Epithelial cell of proximal tubule (primary cell): Measurements from ENCODE around the gene PLXNC1. TPM values are rescaled to one million over a fixed set of nuclear protein-coding genes. Genes with fewer than 3 reads are reported as not detected.
A peak's percentile ranks its signal among the peaks of the same experiment; 100 is the strongest.

Experiments used
- DNase-seq: peaks from one replicate; pipeline ENCODE4 v3.0.0-alpha.2; 2011; ENCODE audit warnings: low read depth
- H3K4me3 ChIP-seq: 2 replicates; pipeline ENCODE4 v1.5.1; 2011; ENCODE audit warnings: low read depth, mild to moderate bottlenecking, low read length
- total RNA-seq: library from RNA; depleted of rRNA; stranded (reverse); fragments of >200 nt; gene quantifications from 2 replicates; pipeline ENCODE4 v1.2.3, GENCODE V29; 2015
- TF ChIP-seq, protein P1 (sequence below): conservative IDR thresholded peaks from 2 replicates; pipeline ENCODE4 v1.5.1; 2012; ENCODE audit warnings: low read depth, mild to moderate bottlenecking, low read length

The PLXNC1 gene
- 0.06 and 0.07 TPM in 2 replicates for total RNA-seq

DNA sequence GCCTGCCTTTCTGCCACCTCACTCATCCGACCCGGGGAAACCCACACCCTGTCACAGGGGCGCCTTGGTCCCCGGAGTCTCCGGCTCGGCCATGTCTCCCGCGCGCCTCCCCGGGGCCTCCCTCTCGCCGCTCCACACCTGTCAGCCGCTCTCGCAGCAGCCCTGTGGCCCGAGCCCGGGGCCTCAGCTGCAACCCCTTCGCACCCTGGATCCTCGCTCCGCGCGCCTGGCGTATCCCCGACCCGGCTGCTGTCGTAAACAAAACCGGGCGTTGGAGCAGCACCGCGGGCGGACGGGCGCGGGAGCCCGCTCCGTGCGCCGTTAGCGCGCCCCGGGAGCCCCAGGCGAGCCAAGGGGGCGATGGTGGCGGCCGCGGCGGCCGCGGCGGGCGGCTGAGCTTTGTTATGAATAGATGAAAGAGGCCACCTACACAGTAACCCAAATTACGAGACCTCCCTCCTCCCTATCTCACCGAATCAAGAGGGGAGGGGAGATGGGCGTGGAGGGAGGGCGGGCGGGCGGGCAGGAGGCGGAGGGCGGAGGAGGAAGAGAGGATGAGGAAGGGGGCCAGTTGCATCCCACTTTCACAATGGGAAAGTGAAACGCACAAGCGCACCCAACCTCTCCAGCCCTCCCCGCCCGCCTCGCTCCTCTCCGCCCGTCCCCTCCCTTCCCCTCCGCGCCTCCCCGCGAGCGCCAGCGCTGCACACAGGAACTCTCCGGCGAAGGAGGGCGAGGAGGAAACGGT, at the start of gene PLXNC1:
Gene PLXNC1, plus strand, starts transcription at position 587 of the 748 bp plus-strand sequence. CDS start 395 bp downstream, outside the sequence.
- H3K4me3 ChIP-seq = peak within 1 kb of the TSS; percentile 16
- no peak for DNase-seq
- TF ChIP-seq, protein P1, sequence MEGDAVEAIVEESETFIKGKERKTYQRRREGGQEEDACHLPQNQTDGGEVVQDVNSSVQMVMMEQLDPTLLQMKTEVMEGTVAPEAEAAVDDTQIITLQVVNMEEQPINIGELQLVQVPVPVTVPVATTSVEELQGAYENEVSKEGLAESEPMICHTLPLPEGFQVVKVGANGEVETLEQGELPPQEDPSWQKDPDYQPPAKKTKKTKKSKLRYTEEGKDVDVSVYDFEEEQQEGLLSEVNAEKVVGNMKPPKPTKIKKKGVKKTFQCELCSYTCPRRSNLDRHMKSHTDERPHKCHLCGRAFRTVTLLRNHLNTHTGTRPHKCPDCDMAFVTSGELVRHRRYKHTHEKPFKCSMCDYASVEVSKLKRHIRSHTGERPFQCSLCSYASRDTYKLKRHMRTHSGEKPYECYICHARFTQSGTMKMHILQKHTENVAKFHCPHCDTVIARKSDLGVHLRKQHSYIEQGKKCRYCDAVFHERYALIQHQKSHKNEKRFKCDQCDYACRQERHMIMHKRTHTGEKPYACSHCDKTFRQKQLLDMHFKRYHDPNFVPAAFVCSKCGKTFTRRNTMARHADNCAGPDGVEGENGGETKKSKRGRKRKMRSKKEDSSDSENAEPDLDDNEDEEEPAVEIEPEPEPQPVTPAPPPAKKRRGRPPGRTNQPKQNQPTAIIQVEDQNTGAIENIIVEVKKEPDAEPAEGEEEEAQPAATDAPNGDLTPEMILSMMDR = no peak

DNA sequence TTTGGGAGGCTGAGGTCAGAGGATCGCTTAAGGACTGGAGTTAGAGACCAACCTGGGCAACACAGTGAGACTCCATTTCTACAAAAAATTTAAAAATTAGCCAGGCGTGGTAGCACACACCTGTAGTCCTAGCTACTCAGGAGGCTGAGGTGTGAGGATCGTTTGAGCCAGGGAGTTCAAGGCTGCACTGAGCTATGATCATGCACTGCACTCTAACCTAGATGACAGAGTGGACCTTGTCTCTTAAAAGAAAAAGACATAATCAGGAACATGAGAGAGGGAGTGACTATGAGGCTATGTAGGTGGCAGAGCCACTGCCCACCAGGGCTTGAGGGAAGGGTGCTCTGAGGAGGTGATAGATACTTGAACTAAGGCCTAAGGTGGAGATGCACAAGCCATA, 49.2 kb upstream of the PLXNC1 start:
- no peak overlapping the region for H3K4me3 ChIP-seq
- TF ChIP-seq, protein P1 = no peak
- DNase-seq = no peak

DNA sequence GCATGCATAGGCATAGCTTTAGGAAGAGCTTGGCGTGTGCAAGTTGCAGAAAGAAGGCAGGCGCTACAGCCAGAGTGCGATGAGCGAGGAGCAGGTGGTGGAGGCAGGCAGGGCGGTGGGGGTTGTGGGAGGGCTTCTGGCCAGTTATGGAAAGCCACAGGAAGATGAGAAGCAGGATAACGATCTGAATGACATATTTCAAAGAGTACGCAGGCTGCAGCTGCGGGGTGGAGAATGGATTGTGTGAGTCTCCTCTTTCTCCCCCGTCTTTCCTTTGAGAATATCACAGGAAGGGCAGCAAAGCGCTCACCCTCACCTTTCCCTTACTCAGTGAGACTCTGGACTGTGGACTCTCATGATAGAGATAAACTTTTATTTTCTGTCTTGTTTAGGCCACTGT, 48.7 kb upstream of the PLXNC1 start:
- no peak overlapping the region for H3K4me3 ChIP-seq
- TF ChIP-seq, protein P1 = no peak
- DNase-seq = no peak

DNA sequence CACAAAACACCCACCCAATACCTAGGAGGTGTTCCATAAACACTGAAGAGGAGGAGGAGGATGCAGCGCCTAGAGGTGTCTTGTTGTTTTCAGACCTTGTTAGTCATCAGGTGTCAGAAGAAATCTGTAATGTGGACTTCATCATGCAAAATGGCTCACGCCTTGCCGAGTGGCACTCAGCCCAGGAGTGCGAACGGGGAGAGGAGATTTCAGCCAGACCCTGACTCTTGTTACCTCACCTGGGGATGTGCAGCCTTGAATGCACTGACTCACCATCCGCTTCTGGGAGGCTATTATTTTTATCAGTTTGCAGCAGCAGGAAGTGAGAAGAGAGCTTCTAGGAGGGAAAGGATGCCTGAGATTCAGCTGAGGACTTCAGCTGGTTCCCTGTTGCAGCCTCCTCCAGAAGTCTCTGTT, 48.2 kb upstream of the PLXNC1 start:
- no peak for DNase-seq
- no peak overlapping the region for H3K4me3 ChIP-seq
- TF ChIP-seq, protein P1 = no peak

DNA sequence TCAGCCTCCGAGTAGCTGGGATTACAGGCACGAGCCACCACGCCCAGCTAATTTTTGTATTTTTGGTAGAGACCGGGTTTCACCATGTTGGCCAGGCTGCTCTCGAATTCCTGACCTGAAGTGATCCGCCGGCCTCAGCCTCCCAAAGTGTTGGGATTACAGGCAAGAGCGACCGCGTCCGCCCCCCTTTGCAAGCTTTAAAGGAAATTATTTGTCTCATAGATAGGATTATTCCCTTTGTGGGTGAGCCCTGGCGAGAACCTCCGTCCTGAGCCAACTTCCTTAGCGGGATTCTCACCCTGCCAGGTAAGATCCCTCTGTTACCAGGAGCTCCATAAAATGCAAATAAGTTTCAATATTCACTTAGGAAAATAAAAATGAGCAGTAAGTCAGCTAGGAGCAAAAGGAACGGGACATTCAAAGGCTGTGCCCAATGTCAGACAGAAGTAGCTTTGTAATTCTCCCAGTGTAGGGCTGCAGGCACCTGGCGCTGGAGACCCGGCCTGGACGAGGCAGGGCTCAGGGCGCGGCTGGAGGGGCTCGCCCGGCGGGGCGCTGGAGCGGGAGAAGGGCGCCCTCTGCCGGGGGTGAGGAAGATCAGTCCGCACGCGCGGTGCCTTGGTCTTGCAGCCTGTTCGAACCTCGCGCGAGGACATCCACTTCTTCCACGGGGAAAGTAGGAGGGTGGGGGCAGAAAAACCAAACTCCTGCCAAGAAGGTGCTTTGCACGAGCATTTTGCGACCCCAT, 47.2 kb upstream of the PLXNC1 start:
- TF ChIP-seq, protein P1 = peak; percentile 80
- peak overlapping the region; percentile 66 for H3K4me3 ChIP-seq
- DNase-seq = no peak

DNA sequence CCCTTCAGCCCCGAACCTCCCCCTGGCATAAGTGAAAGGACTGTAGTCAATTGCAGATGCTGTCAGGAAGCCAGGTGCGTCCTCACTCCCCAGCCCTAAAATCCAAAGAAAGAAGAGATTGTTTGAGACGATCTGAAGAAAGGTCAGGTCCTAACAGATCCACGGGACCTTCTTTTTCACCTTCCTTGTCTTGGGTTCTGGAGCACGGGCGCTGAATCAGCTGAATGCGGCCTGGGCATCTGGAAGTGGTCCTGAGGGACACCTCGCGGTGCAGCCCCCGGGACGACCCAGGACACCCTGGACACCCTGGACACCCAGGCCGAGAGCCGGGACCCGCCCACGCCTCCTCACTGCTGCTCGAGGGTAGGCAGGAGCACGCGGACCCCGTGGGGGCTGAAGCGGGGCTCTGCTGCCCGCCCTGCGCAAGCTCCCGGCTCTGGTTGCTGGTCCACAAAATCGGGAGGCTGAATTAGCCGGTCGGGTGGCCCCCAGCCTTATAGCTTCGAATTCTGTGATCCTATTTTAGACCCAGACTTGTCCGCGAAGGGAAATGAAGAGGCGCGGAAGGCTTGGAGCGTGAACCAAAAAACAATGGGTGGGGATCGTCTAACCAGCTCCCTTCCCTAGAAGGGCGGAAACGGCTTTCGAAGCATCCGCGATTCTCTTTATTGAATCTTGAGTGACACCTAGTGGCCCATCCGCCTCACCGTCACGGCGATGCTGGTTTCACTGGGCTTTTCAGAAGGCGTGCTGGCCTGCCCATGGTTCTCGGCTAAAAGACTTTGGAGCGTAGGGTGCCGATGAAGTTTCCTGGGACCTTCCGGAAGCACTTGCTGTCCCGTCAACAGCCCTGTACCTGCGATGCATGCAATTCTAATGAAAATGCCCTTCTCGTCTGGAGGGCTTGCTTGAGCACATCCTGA, 46.4 kb upstream of the PLXNC1 start:
- TF ChIP-seq, protein P1 = peak; percentile 78
- H3K4me3 ChIP-seq = peak overlapping the region; percentile 66
- DNase-seq = no peak
